Neutrophil (primary cell): Measurements from ENCODE around the gene SH3BP2.
"Not testable (repeated sequence)": the region's sequence is repeated elsewhere in the genome, so short reads cannot be mapped to it uniquely, and the experiment has no call there.

ENCODE experiments used
- H3K27ac ChIP-seq: fragments of 200-600 bp; sonication (generic); 2 replicates; pipeline ENCODE4 v1.5.1; 2016; ENCODE audit warnings: mild to moderate bottlenecking, moderate library complexity
- H3K27me3 ChIP-seq: fragments of 200-600 bp; sonication (generic); 2 replicates; pipeline ENCODE4 v1.6.0; 2016; ENCODE audit warnings: mild to moderate bottlenecking
- H3K36me3 ChIP-seq: fragments of 200-600 bp; sonication (generic); 2 replicates; pipeline ENCODE4 v1.5.1; 2017
- H3K4me1 ChIP-seq, 2 experiments: fragments of 200-600 bp in 1 of 2; sonication (generic) in 1 of 2; 1 replicate in 1 of 2; 2 replicates in 1 of 2; pipeline versions ENCODE4 v1.5.1 to v1.6.1; 2013 to 2016; ENCODE audit warnings: low read depth in 1 of 2, low read length in 1 of 2, mild to moderate bottlenecking in 1 of 2, moderate library complexity in 1 of 2; ENCODE audit not compliant: control insufficient read depth in 1 of 2, insufficient read depth in 1 of 2
- H3K4me3 ChIP-seq, 2 experiments: fragments of 200-600 bp in 1 of 2; sonication (generic) in 1 of 2; 1 replicate in 1 of 2; 2 replicates in 1 of 2; pipeline ENCODE4 v1.5.1; 2013 to 2016; ENCODE audit warnings: low read depth in 1 of 2, low read length in 1 of 2, mild to moderate bottlenecking in 1 of 2, moderate library complexity in 1 of 2
- H3K9me3 ChIP-seq: fragments of 200-600 bp; sonication (generic); 2 replicates; pipeline ENCODE4 v1.5.1; 2016
- TF ChIP-seq, protein P1 (sequence below): fragments of 200-600 bp; sonication (generic); IDR thresholded peaks from 2 replicates; pipeline ENCODE4 v1.5.1; 2016; ENCODE audit warnings: antibody characterized with exemption

The SH3BP2 gene

DNA sequence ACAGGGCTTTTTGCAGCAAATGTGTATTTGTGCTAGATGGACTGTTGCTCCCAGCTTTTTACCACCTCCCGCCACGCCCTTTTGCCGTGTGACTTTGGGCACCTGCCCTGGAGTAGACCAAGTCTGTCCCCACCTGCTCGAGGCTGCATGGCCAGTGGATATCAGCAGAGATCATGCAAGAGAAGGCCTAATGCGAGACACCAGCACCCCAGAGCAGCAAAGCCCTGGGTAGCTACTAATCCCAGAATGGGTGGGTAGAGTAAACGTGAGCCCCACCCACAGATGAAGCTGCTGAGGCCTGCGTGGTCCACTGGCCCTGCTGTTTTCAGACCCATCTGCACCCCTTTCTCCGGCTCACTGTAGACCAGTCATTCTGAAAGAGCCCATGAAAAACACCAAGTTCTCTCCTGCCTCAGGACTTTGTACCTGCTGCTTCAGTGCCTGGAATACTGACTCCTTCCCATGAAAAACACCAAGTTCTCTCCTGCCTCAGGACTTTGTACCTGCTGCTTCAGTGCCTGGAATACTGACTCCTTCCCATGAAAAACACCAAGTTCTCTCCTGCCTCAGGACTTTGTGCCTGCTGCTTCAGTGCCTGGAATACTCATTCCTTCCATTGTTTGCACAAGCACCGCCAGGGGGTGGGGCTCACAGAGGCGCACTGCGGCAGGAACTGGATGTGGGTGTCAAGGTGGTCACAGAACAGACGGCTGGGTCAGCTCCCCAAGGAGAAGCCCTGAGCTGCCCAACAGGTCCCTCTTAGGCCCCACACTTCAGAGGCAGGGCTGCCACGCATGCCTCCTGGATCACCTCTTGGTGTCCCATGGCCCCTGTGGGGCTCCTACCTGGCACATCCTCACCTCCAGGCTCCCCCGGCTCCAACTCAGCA, 31.6 kb upstream of the SH3BP2 start:
- TF ChIP-seq, protein P1, sequence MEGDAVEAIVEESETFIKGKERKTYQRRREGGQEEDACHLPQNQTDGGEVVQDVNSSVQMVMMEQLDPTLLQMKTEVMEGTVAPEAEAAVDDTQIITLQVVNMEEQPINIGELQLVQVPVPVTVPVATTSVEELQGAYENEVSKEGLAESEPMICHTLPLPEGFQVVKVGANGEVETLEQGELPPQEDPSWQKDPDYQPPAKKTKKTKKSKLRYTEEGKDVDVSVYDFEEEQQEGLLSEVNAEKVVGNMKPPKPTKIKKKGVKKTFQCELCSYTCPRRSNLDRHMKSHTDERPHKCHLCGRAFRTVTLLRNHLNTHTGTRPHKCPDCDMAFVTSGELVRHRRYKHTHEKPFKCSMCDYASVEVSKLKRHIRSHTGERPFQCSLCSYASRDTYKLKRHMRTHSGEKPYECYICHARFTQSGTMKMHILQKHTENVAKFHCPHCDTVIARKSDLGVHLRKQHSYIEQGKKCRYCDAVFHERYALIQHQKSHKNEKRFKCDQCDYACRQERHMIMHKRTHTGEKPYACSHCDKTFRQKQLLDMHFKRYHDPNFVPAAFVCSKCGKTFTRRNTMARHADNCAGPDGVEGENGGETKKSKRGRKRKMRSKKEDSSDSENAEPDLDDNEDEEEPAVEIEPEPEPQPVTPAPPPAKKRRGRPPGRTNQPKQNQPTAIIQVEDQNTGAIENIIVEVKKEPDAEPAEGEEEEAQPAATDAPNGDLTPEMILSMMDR: no peak
- Histone ChIP-seq H3K4me3 (no peak overlapping the region), H3K27me3 (no peaks in the 10 kb centered on the region), H3K36me3 (no peaks in the 10 kb centered on the region), H3K9me3 (no peaks in the 10 kb centered on the region), H3K27ac (no peak overlapping the region), H3K4me1 (peaks cover 14 to 23% of the 10 kb centered on the region in 2 experiments)

DNA sequence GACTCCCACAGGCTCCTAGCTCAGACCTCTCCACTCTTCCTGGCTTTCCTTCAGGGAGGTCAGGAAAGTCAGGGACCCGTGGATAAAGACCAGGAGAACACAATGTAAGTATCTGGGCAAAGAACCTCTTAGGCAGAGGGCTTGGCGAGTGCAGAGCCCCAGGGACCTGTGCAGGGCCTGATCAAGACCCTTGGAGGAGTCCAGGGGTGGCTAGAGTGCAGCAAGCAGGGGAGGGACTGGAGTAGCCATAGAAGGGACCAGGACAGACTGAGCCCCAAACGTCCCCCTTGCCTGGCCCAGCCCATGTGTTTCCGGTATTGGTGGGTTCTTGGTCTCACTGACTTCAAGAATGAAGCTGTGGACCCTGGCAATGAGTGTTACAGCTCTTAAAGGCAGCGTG, 30.8 kb upstream of the SH3BP2 start:
- H3K27ac ChIP-seq: no peak overlapping the region
- TF ChIP-seq, protein P1: no peak
- no peaks in the 10 kb centered on the region for H3K36me3 ChIP-seq
- peaks cover 9 to 15% of the 10 kb centered on the region in 2 experiments for H3K4me1 ChIP-seq
- H3K4me3 ChIP-seq: no peak overlapping the region
- no peaks in the 10 kb centered on the region for H3K27me3 ChIP-seq
- no peaks in the 10 kb centered on the region for H3K9me3 ChIP-seq

DNA sequence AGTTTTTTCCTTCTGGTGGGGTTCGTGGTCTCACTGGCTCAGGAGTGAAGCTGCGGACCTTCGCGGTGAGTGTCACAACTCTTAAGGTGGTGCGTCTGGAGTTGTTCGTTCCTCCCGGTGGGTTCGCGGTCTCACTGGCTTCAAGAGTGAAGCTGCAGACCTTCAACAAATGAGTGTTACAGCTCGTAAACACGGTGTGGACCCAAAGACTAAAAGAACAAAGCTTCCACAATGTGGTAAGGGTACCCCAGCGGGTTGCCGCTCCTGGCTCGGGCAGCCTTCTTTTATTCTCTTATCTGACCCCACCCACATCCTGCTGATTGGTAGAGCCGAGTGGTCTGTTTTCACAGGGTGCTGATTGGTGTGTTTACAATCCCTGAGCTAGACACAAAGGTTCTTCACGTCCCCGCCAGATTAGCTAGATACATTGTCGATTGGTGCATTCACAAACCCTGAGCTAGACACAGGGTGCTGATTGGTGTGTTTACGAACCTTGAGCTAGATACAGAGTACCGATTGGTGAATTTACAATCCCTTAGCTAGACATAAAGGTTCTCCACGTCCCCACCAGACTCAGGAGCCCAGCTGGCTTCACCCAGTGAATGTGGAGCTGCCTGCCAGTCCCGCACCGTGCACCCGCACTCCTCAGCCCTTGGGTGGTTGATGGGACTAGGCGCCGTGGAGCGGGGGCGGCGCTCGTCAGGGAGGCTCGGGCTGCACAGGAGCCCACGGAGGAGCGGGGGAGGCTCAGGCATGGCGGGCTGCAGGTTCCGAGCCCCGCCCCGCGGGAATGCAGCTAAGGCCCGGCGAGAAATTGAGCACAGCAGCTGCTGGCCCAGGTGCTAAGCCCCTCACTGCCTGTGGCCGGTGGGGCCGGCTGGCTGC, 30.2 kb upstream of the SH3BP2 start:
- not testable (repeated sequence) for H3K36me3 ChIP-seq, H3K4me3 ChIP-seq, H3K27ac ChIP-seq, H3K27me3 ChIP-seq, H3K9me3 ChIP-seq
- H3K4me1 ChIP-seq: peaks cover 9 to 11% of the 10 kb centered on the region in 2 experiments

DNA sequence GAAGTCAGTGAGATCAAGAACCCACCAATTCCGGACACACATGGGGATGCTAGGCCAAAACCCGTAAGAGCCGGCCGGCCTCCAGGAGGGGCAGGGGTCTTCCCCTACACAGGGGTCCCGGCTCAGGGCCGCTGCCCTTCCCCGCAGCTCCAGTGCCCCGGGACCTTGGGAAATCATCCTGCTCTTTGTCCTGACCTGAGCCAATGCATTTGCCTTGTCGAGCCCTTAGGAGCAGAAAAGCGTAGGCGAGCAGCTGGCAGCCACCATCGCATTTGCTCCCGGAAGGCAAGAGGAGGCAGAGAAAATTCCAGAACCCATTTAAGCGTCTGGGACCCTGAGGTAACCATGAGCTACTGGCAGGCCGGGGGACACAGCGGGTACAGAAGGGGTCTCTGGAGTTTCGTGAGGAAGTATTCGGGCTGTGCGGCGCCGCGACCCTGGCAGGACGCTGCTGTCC, 29.3 kb upstream of the SH3BP2 start:
- Histone ChIP-seq H3K27me3 (no peaks in the 10 kb centered on the region), H3K4me1 (peaks cover 9 to 11% of the 10 kb centered on the region in 2 experiments), H3K36me3 (no peaks in the 10 kb centered on the region), H3K9me3 (no peaks in the 10 kb centered on the region), H3K4me3 (peak overlapping the region; percentile 61 to 74), H3K27ac (peak overlapping the region; percentile 80)
- TF ChIP-seq, protein P1: no peak

DNA sequence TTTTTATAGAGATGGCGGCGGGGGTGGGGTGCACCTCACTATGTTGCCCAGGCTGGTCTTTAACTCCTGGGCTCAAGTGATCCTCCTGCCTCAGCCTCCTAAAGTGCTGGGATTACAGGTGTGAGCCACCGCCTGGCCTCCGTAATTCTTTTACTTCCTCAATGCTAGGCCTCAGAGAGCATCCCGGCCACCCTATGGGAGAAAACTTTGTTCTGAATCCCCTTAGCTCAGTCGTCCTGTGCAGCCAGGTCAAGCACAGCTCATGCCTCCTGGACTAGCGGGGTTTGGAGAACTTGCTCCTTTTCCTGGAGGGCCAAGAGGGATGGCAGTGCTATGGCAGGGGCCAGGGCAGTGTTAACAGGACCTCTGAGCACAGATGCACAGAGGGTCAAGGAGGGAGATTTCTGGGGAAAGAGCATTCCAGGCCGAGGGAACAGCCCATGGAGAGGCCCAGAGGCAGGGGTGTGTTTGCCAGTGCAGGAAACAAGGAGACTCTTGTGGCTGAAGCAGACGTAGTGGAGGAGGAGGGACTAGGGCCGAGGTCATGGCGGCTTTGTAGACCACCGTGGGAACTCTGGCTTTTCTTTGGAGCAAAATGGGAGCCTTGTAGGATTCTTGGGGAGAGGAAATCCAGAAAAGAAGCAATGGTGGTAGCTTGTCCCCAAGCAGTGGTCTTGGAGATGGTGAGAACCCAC, 26.9 kb upstream of the SH3BP2 start:
- TF ChIP-seq, protein P1: no peak
- Histone ChIP-seq H3K36me3 (no peaks in the 10 kb centered on the region), H3K4me3 (no peak overlapping the region), H3K4me1 (peaks cover 16 to 20% of the 10 kb centered on the region in 2 experiments), H3K27ac (no peak overlapping the region), H3K27me3 (no peaks in the 10 kb centered on the region), H3K9me3 (no peaks in the 10 kb centered on the region)
